ENCODE results near the gene MLLT10.

The MLLT10 gene

GRCh38 chr10:21533467-21534279, at the start of gene MLLT10:
Gene MLLT10 (plus strand): TSS chr10:21534232. CDS start chr10:21534645, 413 bp downstream.
- DNase-seq (ENCODE audit: low read depth), result peak; percentile 84

- no peak for DNase-seq (ENCODE audit: low read depth)
These were observed 46.4 kb upstream of the MLLT10 start for GRCh38 chr10:21487416-21488180.

- no peak for DNase-seq (ENCODE audit: low read depth)
These were observed 45.6 kb upstream of the MLLT10 start for GRCh38 chr10:21488246-21488956.

- DNase-seq (ENCODE audit: low read depth), result no peak
These were observed 45.0 kb upstream of the MLLT10 start for GRCh38 chr10:21488957-21489446.

GRCh38 chr10:21490028-21490710, 43.9 kb upstream of the MLLT10 start:
- DNase-seq (ENCODE audit: low read depth), result no peak

GRCh38 chr10:21490711-21491105, 43.3 kb upstream of the MLLT10 start:
- no peak for DNase-seq (ENCODE audit: low read depth)

GRCh38 chr10:21492421-21492820, 41.6 kb upstream of the MLLT10 start:
- no peak for DNase-seq (ENCODE audit: low read depth)

- no peak for DNase-seq (ENCODE audit: low read depth)
These were observed 40.2 kb upstream of the MLLT10 start for GRCh38 chr10:21493784-21494183.

GRCh38 chr10:21494191-21495001, 39.6 kb upstream of the MLLT10 start:
- no peak for DNase-seq (ENCODE audit: low read depth)

GRCh38 chr10:21495002-21495751, 38.9 kb upstream of the MLLT10 start:
- no peak for DNase-seq (ENCODE audit: low read depth)

- no peak for DNase-seq (ENCODE audit: low read depth)
These were observed 38.2 kb upstream of the MLLT10 start for GRCh38 chr10:21495752-21496342.

GRCh38 chr10:21496343-21497176, 37.5 kb upstream of the MLLT10 start:
- DNase-seq (ENCODE audit: low read depth), result no peak

- DNase-seq (ENCODE audit: low read depth), result no peak
These were observed 36.7 kb upstream of the MLLT10 start for GRCh38 chr10:21497177-21497807.

GRCh38 chr10:21498377-21498776, 35.7 kb upstream of the MLLT10 start:
- DNase-seq (ENCODE audit: low read depth), result no peak

- DNase-seq (ENCODE audit: low read depth), result no peak
These were observed 35.0 kb upstream of the MLLT10 start for GRCh38 chr10:21498986-21499385.

- no peak for DNase-seq (ENCODE audit: low read depth)
These were observed 34.1 kb upstream of the MLLT10 start for GRCh38 chr10:21499701-21500577.

GRCh38 chr10:21500578-21500910, 33.5 kb upstream of the MLLT10 start:
- no peak for DNase-seq (ENCODE audit: low read depth)

- no peak for DNase-seq (ENCODE audit: low read depth)
These were observed 32.9 kb upstream of the MLLT10 start for GRCh38 chr10:21501091-21501490.

Data from CMK (cell line).